ENCODE data around the gene BUD31. TPM values are rescaled to one million over a fixed set of nuclear protein-coding genes. Genes with fewer than 3 reads are reported as not detected.

The BUD31 gene
- total RNA-seq (10 to 100 TPM; 26.8 to 44.7 (median 28.9) TPM), polyA plus RNA-seq (10 to 100 TPM; 65.7 to 71.7 TPM)

GRCh38 chr7:99408379-99409191, at the start of gene BUD31, which contains the start of gene PDAP1:
TSS of gene BUD31 (plus strand) at chr7:99408969. CDS start at chr7:99411093, 2,124 bp downstream.
TSS of gene PDAP1 (minus strand) at chr7:99408597. CDS start at chr7:99408548, 49 bp downstream.
- FAIRE-seq = no peak
- Histone ChIP-seq H3K27ac (peak within 1 kb of the TSS; percentile 97 to 100 (median 98)), H3K27me3 (no peaks in the 10 kb centered on the region), H3K4me1 (peaks cover 17 to 29% (median 24%) of the 10 kb centered on the region in 3 donors), H3K36me3 (peaks cover 0 to 32% (median 0%) of the 10 kb centered on the region in 3 donors), H3K9me3 (no peaks in the 10 kb centered on the region), H3K4me3 (peak within 1 kb of the TSS; percentile 90 to 100 (median 99))
- intact Hi-C loops (cut with DNase I) = no loop called here
- WGBS, 2 donors = 0% methylated on average over 57 to 72 of the region's 72 CpGs
- peak; percentile 91 to 95 (median 92) for DNase-seq
- TF ChIP-seq CTCF (IDR thresholded peaks at IDR 0.05) = no peak
- ATAC-seq = peak; percentile 96 to 97 (median 96)

- FAIRE-seq = no peak
- no peak for DNase-seq
- Histone ChIP-seq H3K4me1 (no peaks in the 10 kb centered on the region), H3K9me3 (no peaks in the 10 kb centered on the region), H3K27ac (no peak overlapping the region), H3K27me3 (no peaks in the 10 kb centered on the region), H3K4me3 (no peak overlapping the region), H3K36me3 (peaks cover 0 to 58% (median 28%) of the 10 kb centered on the region in 3 donors)
- 89 to 91% methylated on average over 22 of the region's 22 CpGs for WGBS, 2 donors
- no peak for TF ChIP-seq CTCF (IDR thresholded peaks at IDR 0.05)
- no peak for ATAC-seq
- intact Hi-C loops (cut with DNase I) = no loop called here
Measured at GRCh38 chr7:99359465-99360154, 49.2 kb upstream of the BUD31 start.

- peaks cover 3 to 66% (median 26%) of the 10 kb centered on the region in 3 donors for H3K36me3 ChIP-seq
- no peak for FAIRE-seq
Measured at GRCh38 chr7:99362801-99363200, 46.0 kb upstream of the BUD31 start.

GRCh38 chr7:99363286-99363685, 45.5 kb upstream of the BUD31 start:
- intact Hi-C loops (cut with DNase I) = no loop called here
- no peak for FAIRE-seq
- no peak for TF ChIP-seq CTCF (IDR thresholded peaks at IDR 0.05)
- whole genome bisulfite sequencing, 2 donors = 93 to 96% methylated on average over 5 of the region's 5 CpGs
- H3K27me3 ChIP-seq = no peaks in the 10 kb centered on the region
- no peaks in the 10 kb centered on the region for H3K4me1 ChIP-seq
- no peak overlapping the region for H3K27ac ChIP-seq
- peaks cover 3 to 61% (median 22%) of the 10 kb centered on the region in 3 donors for H3K36me3 ChIP-seq
- no peaks in the 10 kb centered on the region for H3K9me3 ChIP-seq
- no peak for DNase-seq
- ATAC-seq = no peak
- H3K4me3 ChIP-seq = no peak overlapping the region

More at GRCh38 chr7:99362801-99363200, 46.0 kb upstream of the BUD31 start:
- H3K27me3 ChIP-seq = no peaks in the 10 kb centered on the region
- ATAC-seq = peak in 1 of 4 donors; percentile 22
- H3K27ac ChIP-seq = no peak overlapping the region
- no peaks in the 10 kb centered on the region for H3K4me1 ChIP-seq
- intact Hi-C loops (cut with DNase I) = no loop called here
- no peak overlapping the region for H3K4me3 ChIP-seq
- WGBS, 2 donors = 88 to 90% methylated on average over 3 of the region's 3 CpGs
- TF ChIP-seq CTCF (IDR thresholded peaks at IDR 0.05) = no peak
- no peak for DNase-seq
- H3K9me3 ChIP-seq = no peaks in the 10 kb centered on the region
